Keratinocyte (primary cell): ENCODE measurements around the gene GDAP1L1.

ENCODE experiments used
- CTCF ChIP-seq, 3 experiments: IDR thresholded peaks in 1 of 3; conservative IDR thresholded peaks in 1 of 3; optimal IDR thresholded peaks in 1 of 3; 2 replicates in 2 of 3; 3 replicates in 1 of 3; pipeline versions ENCODE3 to v1.5.1; 2011; ENCODE audit warnings: low read length in 3 of 3, mild to moderate bottlenecking in 3 of 3, moderate library complexity in 2 of 3, control low read depth in 1 of 3, inconsistent platforms in 1 of 3; ENCODE audit not compliant: insufficient read depth in 2 of 3; ENCODE audit errors: extremely low read depth in 1 of 3
- EZH2 ChIP-seq: IDR thresholded peaks from one replicate; pipeline ENCODE4 v1.6.1; 2012; ENCODE audit warnings: inconsistent platforms, mild to moderate bottlenecking, low read length, moderate library complexity

- TF ChIP-seq CTCF (optimal IDR thresholded peaks at IDR 0.05 in 1 of 3, IDR thresholded peaks at IDR 0.05 in 1 of 3, conservative IDR thresholded peaks at IDR 0.05 in 1 of 3; ENCODE audit: extremely low read depth in 1 of 3, insufficient read depth in 2 of 3, low read length in 3 of 3) (no peak), EZH2 (no peak)
Measured at GRCh38 chr20:44314870-44315269, 67.8 kb downstream of the GDAP1L1 start.
